NB4 (cell line): Measurements from ENCODE around the gene HDAC7.

ENCODE experiments used
- CTCF ChIP-seq: IDR thresholded peaks from one replicate; pipeline ENCODE4 v1.5.1; 2012; ENCODE audit warnings: low read depth, low read length
- MAX ChIP-seq: IDR thresholded peaks from 2 replicates; pipeline ENCODE4 v1.6.1; 2011; ENCODE audit warnings: low read depth, low read length
- POLR2A ChIP-seq: IDR thresholded peaks from 2 replicates; pipeline ENCODE4 v1.6.1; 2011; ENCODE audit warnings: mild to moderate bottlenecking; ENCODE audit not compliant: insufficient read length; ENCODE audit errors: extremely low read depth

GRCh38 chr12:47754881-47755280, 64.8 kb downstream of the HDAC7 start:
- TF ChIP-seq CTCF (no peak), POLR2A (no peak), MAX (no peak; the same call in 1 of the 2 replicates)
